ENCODE data around the gene DDX43.

DNA sequence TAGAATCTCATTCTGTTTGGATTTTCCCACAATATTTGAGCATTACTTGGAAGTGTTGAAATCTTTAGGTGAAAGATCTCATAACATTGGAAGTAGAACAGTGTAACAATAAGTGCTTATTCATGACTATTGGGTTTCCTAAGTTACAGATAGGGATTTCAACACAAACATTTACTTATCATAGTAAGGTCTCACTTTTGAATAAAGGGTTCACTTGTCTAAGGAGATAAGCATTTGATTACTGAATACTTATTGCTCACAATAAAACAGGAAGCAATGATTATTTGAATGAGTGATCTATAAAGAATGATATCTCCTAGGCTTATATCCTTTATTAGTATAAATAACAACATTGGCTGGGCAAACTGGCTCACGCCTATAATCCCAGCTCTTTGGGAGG, 14.8 kb downstream of the DDX43 start:
- TF ChIP-seq, protein P1, sequence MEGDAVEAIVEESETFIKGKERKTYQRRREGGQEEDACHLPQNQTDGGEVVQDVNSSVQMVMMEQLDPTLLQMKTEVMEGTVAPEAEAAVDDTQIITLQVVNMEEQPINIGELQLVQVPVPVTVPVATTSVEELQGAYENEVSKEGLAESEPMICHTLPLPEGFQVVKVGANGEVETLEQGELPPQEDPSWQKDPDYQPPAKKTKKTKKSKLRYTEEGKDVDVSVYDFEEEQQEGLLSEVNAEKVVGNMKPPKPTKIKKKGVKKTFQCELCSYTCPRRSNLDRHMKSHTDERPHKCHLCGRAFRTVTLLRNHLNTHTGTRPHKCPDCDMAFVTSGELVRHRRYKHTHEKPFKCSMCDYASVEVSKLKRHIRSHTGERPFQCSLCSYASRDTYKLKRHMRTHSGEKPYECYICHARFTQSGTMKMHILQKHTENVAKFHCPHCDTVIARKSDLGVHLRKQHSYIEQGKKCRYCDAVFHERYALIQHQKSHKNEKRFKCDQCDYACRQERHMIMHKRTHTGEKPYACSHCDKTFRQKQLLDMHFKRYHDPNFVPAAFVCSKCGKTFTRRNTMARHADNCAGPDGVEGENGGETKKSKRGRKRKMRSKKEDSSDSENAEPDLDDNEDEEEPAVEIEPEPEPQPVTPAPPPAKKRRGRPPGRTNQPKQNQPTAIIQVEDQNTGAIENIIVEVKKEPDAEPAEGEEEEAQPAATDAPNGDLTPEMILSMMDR (IDR thresholded peaks at IDR 0.05), result no peak
- no peak for TF ChIP-seq ZFX (IDR thresholded peaks at IDR 0.05; ENCODE audit: borderline replicate concordance)
